GM12875 (cell line): ENCODE data around the gene GRID1.

ENCODE experiments used
- H3K4me3 ChIP-seq: one replicate; pipeline ENCODE4 v1.5.1; 2011; ENCODE audit warnings: low read depth, low read length, control low read depth
- TF ChIP-seq, protein P1 (sequence below): IDR thresholded peaks from 2 replicates; pipeline ENCODE4 v1.5.1; 2011; ENCODE audit warnings: low read depth, mild to moderate bottlenecking, control low read depth, inconsistent platforms, low read length, moderate library complexity, borderline replicate concordance; ENCODE audit not compliant: insufficient read depth

GRID1 gene

DNA sequence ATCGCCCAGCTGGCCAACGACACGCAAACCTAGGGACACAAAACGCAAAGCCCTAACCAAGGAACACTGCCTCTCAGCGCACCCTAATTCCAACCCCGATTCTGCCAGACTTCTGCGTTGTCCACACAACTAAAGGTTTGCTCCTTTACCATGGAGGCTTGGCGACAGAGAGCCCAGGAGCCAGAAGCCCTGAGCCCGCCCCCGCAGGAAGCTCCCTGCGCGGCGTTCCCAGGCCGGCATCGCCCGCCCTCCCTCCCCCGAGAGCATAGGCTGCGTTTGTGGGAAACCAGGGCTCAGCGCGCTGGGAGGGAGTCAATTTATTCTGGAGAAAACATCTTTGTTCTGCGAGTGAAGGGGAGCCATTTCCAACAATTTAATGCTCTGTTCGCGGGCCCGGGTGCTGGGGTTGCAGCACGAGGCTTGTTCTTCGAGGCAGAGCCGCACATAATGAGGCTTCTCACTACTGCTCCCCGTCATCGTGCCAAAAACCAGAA, 103.9 kb downstream of the GRID1 start:
- no peak overlapping the region for H3K4me3 ChIP-seq
- TF ChIP-seq, protein P1, sequence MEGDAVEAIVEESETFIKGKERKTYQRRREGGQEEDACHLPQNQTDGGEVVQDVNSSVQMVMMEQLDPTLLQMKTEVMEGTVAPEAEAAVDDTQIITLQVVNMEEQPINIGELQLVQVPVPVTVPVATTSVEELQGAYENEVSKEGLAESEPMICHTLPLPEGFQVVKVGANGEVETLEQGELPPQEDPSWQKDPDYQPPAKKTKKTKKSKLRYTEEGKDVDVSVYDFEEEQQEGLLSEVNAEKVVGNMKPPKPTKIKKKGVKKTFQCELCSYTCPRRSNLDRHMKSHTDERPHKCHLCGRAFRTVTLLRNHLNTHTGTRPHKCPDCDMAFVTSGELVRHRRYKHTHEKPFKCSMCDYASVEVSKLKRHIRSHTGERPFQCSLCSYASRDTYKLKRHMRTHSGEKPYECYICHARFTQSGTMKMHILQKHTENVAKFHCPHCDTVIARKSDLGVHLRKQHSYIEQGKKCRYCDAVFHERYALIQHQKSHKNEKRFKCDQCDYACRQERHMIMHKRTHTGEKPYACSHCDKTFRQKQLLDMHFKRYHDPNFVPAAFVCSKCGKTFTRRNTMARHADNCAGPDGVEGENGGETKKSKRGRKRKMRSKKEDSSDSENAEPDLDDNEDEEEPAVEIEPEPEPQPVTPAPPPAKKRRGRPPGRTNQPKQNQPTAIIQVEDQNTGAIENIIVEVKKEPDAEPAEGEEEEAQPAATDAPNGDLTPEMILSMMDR, result no peak

DNA sequence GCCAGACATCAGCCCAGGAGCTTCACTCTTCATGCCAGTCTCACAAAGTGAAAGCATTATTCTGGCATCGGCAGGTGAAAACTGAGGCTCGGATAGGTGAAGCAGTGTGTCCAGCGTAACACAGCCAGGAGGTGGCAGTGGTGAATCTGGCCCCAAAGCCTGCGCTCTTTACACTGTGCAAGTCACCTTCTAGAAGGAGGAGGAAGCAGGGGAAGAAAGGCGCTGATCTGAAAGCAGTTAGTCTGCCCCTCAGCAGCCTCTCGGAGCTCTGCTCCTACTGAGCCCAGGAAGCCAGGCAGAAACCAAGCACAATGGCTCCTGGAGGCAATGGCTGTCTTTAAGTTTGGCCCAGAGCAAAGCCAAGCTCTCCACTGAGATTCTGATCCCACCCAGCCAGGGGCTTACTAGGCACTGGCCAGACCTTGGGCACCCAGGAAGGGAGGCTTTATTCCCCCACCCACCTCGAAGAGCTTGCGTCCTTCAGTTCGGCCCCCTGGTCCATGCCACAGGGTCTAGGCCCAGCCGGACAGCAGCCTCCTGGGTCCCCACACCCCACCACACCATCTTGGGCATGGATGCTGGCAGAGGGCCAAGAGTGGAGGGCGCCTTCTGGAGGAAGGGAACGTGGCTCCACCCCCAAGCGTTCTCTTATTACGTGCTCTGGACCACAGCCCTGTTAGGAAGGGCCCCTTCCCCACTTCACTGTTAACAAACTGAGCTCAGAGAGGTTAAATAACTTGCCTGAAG, 104.5 kb downstream of the GRID1 start:
- H3K4me3 ChIP-seq, result no peak overlapping the region
- TF ChIP-seq, protein P1, result peak; percentile 50

DNA sequence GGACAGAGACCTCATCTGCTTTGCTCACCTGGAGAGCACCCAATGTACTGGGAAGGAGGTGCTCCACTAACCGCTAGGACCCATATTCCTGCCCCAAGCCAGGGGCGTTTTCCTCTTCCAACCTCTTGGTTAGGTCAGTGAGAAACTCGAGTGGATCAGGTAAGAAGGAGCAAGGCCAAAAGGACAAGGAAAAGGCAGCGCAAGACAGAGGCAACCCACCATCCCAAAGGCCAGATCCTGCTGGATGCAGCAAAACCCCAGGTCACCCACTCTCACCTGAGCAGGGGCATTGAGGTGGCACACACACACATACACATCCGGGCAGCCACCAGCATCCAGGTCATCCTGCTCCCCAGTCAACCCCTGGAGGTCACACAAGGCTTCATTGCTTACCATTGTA, 105.1 kb downstream of the GRID1 start:
- H3K4me3 ChIP-seq, result no peak overlapping the region
- TF ChIP-seq, protein P1, result no peak

DNA sequence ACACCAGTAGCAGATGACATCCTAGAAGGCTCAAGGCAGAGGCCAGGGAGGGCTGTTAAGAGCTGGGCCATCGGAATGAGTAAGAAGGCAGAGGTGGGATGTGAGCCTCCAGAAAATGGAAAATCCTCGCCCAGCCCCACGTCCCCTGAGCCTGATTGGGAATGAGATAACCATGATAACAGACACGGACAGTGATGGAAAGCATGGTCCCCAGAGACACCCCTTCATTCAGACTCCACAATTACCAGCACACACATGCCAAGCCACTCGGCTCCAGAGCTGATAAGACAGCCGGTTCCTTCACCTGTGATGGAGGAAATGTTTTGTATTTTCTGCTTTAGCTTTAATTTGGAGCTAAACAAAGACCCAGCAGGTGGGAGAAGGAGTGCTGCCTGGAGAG, 106.0 kb downstream of the GRID1 start:
- TF ChIP-seq, protein P1, result no peak
- no peak overlapping the region for H3K4me3 ChIP-seq

DNA sequence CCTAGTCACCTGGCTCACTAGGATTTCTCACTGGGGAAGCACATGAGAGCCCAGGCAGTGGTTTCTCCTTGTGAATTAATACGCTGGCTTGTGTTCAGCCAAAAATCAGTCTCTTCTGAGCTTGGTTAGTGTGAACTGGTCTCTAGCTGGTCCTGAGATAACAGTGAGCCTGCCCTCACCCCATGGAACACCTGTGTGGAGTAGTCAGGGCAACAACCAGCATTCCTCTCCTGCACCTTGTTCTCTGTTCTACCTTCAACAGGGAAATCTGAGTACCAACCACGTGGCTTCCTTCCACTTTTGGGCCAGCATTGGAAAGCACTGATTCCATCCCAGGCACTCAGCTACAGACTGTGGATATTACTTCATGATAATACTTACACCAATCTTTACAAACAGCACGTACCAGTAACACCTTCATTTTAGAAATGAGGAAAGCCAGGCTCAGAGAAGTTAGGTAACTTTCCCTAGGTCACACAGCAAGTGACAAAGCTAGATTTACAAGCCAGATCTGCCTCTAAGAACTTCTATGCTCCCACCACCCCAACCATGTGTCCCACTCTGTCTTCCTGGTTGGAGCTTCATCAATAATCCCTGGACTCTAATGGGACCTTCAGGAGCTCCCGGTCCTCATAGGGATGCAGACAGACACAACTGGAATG, 106.6 kb downstream of the GRID1 start:
- H3K4me3 ChIP-seq, result no peak overlapping the region
- TF ChIP-seq, protein P1, result no peak

DNA sequence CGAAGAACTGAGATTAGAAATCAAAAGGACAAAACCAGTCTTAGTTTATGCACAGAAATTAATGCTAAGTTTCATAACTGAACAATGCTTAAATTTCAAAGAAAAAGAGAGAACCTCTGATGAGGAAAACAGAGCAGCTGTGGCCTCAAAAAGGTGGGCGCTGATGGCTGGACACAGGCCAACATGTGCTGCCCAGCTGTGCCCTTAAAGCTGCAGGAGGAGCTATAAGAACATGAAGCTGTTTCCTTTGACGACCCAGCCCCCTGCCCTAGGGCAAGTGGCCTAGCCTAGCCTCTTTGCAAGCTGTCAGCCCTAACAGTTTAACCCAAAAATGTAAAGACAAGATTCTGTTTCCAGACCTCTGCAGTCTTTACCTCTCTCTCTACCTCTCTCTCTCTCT, 107.7 kb downstream of the GRID1 start:
- TF ChIP-seq, protein P1, result no peak
- no peak overlapping the region for H3K4me3 ChIP-seq

DNA sequence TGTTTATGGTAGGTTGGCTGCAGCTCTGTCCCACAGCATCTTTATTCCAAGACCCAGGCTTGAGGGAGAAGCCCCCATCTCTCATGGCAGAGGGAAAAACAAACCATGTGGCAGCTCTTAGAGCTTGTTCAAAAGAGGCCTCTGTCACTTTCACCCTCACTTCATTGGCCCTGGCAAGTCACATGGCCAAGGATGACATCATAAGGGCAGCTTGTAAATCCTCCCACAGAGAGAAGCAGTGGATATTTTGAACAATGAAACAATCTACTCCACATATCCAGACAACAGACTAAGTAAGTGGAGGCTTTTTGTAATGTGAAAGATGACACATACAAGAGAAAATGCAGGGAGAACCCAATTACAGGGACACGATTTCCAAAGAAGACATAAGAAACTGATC, 108.1 kb downstream of the GRID1 start:
- no peak overlapping the region for H3K4me3 ChIP-seq
- TF ChIP-seq, protein P1, result no peak
